A549 (cell line): ENCODE data around the gene SYMPK. TPM values are rescaled to one million over a fixed set of nuclear protein-coding genes. Genes with fewer than 3 reads are reported as not detected.

Source experiments
- ATAC-seq, 2 experiments: fragments of 200-7000 bp in 1 of 2; fragments of >200 bp in 1 of 2; cut with Nextera tagmentation in 1 of 2; cut with Tn5 transposase in 1 of 2; 3 replicates each; pipeline versions ENCODE4 v1.8.0 to v1.9.1; 2018 to 2020; ENCODE audit warnings: mild to moderate bottlenecking in 1 of 2, moderate library complexity in 1 of 2
- CTCF ChIA-PET: fragments of 300-600 bp; sonication (Branson Sonifier 250); formaldehyde crosslinking; extraction: SDS; loops from one replicate; lab custom pipeline; 2021; ENCODE audit warnings: antibody characterized with exemption, inconsistent platforms; lab: Yijun Ruan, JAX
- POLR2A ChIA-PET: fragments of 350-600 bp; formaldehyde crosslinking; extraction: SDS; loops from one replicate; lab custom pipeline; 2021; ENCODE audit warnings: antibody characterized with exemption, inconsistent platforms; lab: Yijun Ruan, JAX
- DNase-seq, 2 experiments: peaks; one replicate each; pipeline versions ENCODE4 v3.0.0 to v3.0.0-alpha.2; 2011 to 2016; ENCODE audit warnings: low read depth in 1 of 2, low spot score in 1 of 2
- FAIRE-seq: peaks from 2 replicates; lab custom pipeline; 2011; peaks lifted over from hg19 to GRCh38; lab: Jason Lieb, UNC
- H3K27ac ChIP-seq, 2 experiments: fragments of >200 bp; sonication (Bioruptor Twin); formaldehyde crosslinking; 3 replicates each; pipeline ENCODE4 v1.5.1; 2016 to 2017
- H3K4me1 ChIP-seq: fragments of >200 bp; sonication (Bioruptor Twin); formaldehyde crosslinking; 3 replicates; pipeline ENCODE4 v1.6.1; 2016
- H3K4me2 ChIP-seq: fragments of >200 bp; sonication (Bioruptor Twin); formaldehyde crosslinking; 3 replicates; pipeline ENCODE4 v1.6.1; 2016
- H3K4me3 ChIP-seq: fragments of >200 bp; sonication (Bioruptor Twin); formaldehyde crosslinking; 3 replicates; pipeline ENCODE4 v1.5.1; 2016
- H3K9me3 ChIP-seq: fragments of >200 bp; sonication (Bioruptor Twin); formaldehyde crosslinking; 3 replicates; pipeline ENCODE4 v1.6.1; 2016
- CEBPB ChIP-seq, 2 experiments: fragments of >200 bp in 1 of 2; sonication (Bioruptor Twin) in 1 of 2; formaldehyde crosslinking in 1 of 2; IDR thresholded peaks; 2 replicates each; pipeline ENCODE4 v1.6.1; 2012 to 2016
- CHD2 ChIP-seq: fragments of 150-350 bp; IDR thresholded peaks from 2 replicates; pipeline ENCODE4 v1.6.1; 2014; ENCODE audit warnings: low read length; ENCODE audit not compliant: partially characterized antibody
- EHF ChIP-seq: fragments of 250-450 bp; sonication (Bioruptor Pico); IDR thresholded peaks from 2 replicates; pipeline ENCODE4 v1.5.0; 2020; ENCODE audit warnings: mild to moderate bottlenecking
- EP300 ChIP-seq, 2 experiments: fragments of >200 bp; sonication (Bioruptor Twin); formaldehyde crosslinking; IDR thresholded peaks; 2 replicates in 1 of 2; 3 replicates in 1 of 2; pipeline ENCODE4 v1.6.1; 2016 to 2017
- ESRRA ChIP-seq: fragments of 150-350 bp; IDR thresholded peaks from 2 replicates; pipeline ENCODE4 v1.6.1; 2014; ENCODE audit warnings: mild to moderate bottlenecking, low read length, borderline replicate concordance
- FOSB ChIP-seq: fragments of 250-450 bp; sonication (Bioruptor Pico); IDR thresholded peaks from 2 replicates; pipeline ENCODE4 v1.5.0; 2020; ENCODE audit warnings: mild to moderate bottlenecking, moderate library complexity
- FOSL2 ChIP-seq, 2 experiments: fragments of 450-650 bp in 1 of 2; fragments of >200 bp in 1 of 2; sonication (Bioruptor Twin) in 1 of 2; formaldehyde crosslinking; IDR thresholded peaks; 2 replicates each; pipeline versions ENCODE4 v1.5.0 to v1.6.1; 2016 to 2020; ENCODE audit warnings: mild to moderate bottlenecking in 1 of 2, moderate library complexity in 1 of 2
- GATA3 ChIP-seq: IDR thresholded peaks from 2 replicates; pipeline ENCODE4 v1.6.1; 2012; ENCODE audit warnings: borderline replicate concordance
- HDAC2 ChIP-seq: fragments of 200-600 bp; sonication (generic); IDR thresholded peaks from 2 replicates; pipeline ENCODE4 v1.6.1; 2016
- HES2 ChIP-seq: fragments of >200 bp; sonication (Bioruptor Twin); formaldehyde crosslinking; IDR thresholded peaks from 2 replicates; pipeline ENCODE4 v1.6.1; 2016
- HOXA7 ChIP-seq: fragments of 250-450 bp; sonication (Bioruptor Pico); IDR thresholded peaks from 2 replicates; pipeline ENCODE4 v1.5.0; 2020; ENCODE audit warnings: mild to moderate bottlenecking, moderate library complexity
- HOXB5 ChIP-seq: fragments of 250-450 bp; sonication (Bioruptor Pico); IDR thresholded peaks from 2 replicates; pipeline ENCODE4 v1.5.0; 2020; ENCODE audit warnings: mild to moderate bottlenecking, moderate library complexity
- JUNB ChIP-seq: fragments of >200 bp; sonication (Bioruptor Twin); formaldehyde crosslinking; IDR thresholded peaks from 2 replicates; pipeline ENCODE4 v1.6.1; 2016
- KDM1A ChIP-seq: fragments of 200-600 bp; sonication (generic); IDR thresholded peaks from 2 replicates; pipeline ENCODE4 v1.6.1; 2016; ENCODE audit warnings: low read depth, mild to moderate bottlenecking
- MAFK ChIP-seq: fragments of 450-650 bp; IDR thresholded peaks from 2 replicates; pipeline ENCODE4 v1.6.1; 2014; ENCODE audit not compliant: partially characterized antibody
- MAZ ChIP-seq: fragments of 150-350 bp; IDR thresholded peaks from 2 replicates; pipeline ENCODE4 v1.6.1; 2014; ENCODE audit warnings: antibody characterized with exemption, low read depth, low read length, borderline replicate concordance
- MYC ChIP-seq: IDR thresholded peaks from 2 replicates; pipeline ENCODE4 v1.6.1; 2012; ENCODE audit warnings: mild to moderate bottlenecking, inconsistent platforms, low read length, improper control_type of control experiment, borderline replicate concordance
- NR3C1 ChIP-seq: fragments of >200 bp; sonication (Bioruptor Twin); formaldehyde crosslinking; IDR thresholded peaks from 3 replicates; pipeline ENCODE4 v1.6.1; 2017
- RAD21 ChIP-seq, 2 experiments: fragments of >200 bp in 1 of 2; sonication (Bioruptor Twin) in 1 of 2; formaldehyde crosslinking in 1 of 2; IDR thresholded peaks in 1 of 2; conservative IDR thresholded peaks in 1 of 2; 2 replicates in 1 of 2; 3 replicates in 1 of 2; pipeline ENCODE4 v1.6.1; 2012 to 2018; ENCODE audit warnings: inconsistent platforms in 1 of 2
- RCOR1 ChIP-seq: fragments of 150-350 bp; IDR thresholded peaks from 2 replicates; pipeline ENCODE4 v1.6.1; 2014; ENCODE audit warnings: antibody characterized with exemption, low read length, low read depth
- RFX5 ChIP-seq: fragments of 450-650 bp; IDR thresholded peaks from 2 replicates; pipeline ENCODE4 v1.7.1; 2014; ENCODE audit warnings: antibody characterized with exemption, mild to moderate bottlenecking, moderate library complexity
- SMC3 ChIP-seq: fragments of >200 bp; sonication (Bioruptor Twin); formaldehyde crosslinking; IDR thresholded peaks from 3 replicates; pipeline ENCODE4 v1.6.1; 2018; ENCODE audit warnings: inconsistent platforms
- SREBF2 ChIP-seq: fragments of 450-650 bp; IDR thresholded peaks from 2 replicates; pipeline ENCODE4 v1.6.1; 2014; ENCODE audit warnings: mild to moderate bottlenecking, moderate library complexity
- TP53 ChIP-seq: fragments of 250-450 bp; sonication (Bioruptor Pico); IDR thresholded peaks from 2 replicates; pipeline ENCODE4 v1.5.0; 2021; ENCODE audit warnings: mild to moderate bottlenecking, moderate library complexity
- ZNF302 ChIP-seq: fragments of 250-450 bp; sonication (Bioruptor Pico); IDR thresholded peaks from 2 replicates; pipeline ENCODE4 v1.9.0; 2021; ENCODE audit warnings: inconsistent platforms, mild to moderate bottlenecking, moderate library complexity
- ZSCAN20 ChIP-seq: fragments of 250-450 bp; sonication (Bioruptor Pico); IDR thresholded peaks from 2 replicates; pipeline ENCODE4 v1.8.0; 2022; ENCODE audit warnings: mild to moderate bottlenecking, moderate library complexity
- WGBS: methylation state at CpG from one replicate; pipeline ENCODE4 v1.1.6; 2017; ENCODE audit errors: missing lambda C conversion rate; 5-methylcytosine and 5-hydroxymethylcytosine counted together
- polyA plus RNA-seq, 4 experiments: library from polyadenylated mRNA; depleted of rRNA in 3 of 4; stranded (reverse); fragments of >200 nt; fragmentation: RNase III in 1 of 4; extraction: RNeasy Plus Mini Kit Qiagen cat#74134 plus additional on column Dnase treatment in 1 of 4; gene quantifications; 2 replicates in 3 of 4; 3 replicates in 1 of 4; pipeline ENCODE4 v1.2.3, GENCODE V29; 2011 to 2017
- TF ChIP-seq, protein P1 (sequence below): IDR thresholded peaks from 2 replicates; pipeline ENCODE4 v1.6.1; 2012

Gene SYMPK
- polyA plus RNA-seq, 2 of the 4 experiments (the other 2 are of a cell fraction), result 61.9 to 105 TPM

GRCh38 chr19:45852145-45852750, 10.7 kb downstream of the SYMPK start:
- CTCF ChIA-PET, result interaction anchor here (0.5 to 16.0 kb wide), 6 partner anchors 11 to 958 kb away, joined by 3 to 169 read pairs (median 4); partner anchors contain the start of genes FOXA3 and SYMPK
- DNase-seq, result no peak

DNA sequence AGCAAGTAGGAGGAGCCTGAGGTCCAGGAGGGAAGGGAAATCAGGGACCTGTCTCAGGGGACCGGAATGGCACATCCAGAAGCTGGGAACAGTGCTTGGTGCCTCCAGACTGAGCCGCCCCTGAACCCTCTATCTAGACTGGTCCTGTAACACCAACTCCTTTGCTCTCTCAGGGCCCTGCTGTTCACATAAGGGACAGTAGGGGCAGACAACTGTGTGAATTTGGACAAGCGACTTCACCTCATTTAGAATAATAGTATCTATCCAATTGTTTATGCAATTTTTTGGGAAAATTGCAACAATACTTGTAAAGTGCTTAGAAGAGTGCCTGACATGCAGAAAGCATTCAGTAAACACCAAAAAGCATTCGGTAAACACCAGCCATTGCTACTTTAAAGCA, 14.0 kb downstream of the SYMPK start:
- FAIRE-seq (no peak), ATAC-seq (peak; percentile 72 to 84), DNase-seq (peak; percentile 48 to 69)
- H3K27ac ChIP-seq, result no peak overlapping the region
- POLR2A ChIA-PET, result interaction anchor here (1.3 kb wide), 1 partner anchor 14 kb away, joined by 5 read pairs; no protein-coding TSS in a partner anchor
- CTCF ChIA-PET, result interaction anchor here (1.0 to 16.0 kb wide), 8 partner anchors 8 to 35 kb away, joined by 3 to 169 read pairs (median 6); partner anchors contain the start of genes FOXA3 and SYMPK
- TF ChIP-seq FOSB (no peak), HOXB5 (CRISPR knock-in tag) (no peak), HDAC2 (no peak), TP53 (no peak), FOSL2 (IDR thresholded peaks at IDR 0.05) (no peak), FOSL2 (CRISPR knock-in tag; IDR thresholded peaks at IDR 0.05) (no peak), HES2 (no peak), NR3C1 (no peak), CHD2 (no peak)
- TF ChIP-seq, protein P1, sequence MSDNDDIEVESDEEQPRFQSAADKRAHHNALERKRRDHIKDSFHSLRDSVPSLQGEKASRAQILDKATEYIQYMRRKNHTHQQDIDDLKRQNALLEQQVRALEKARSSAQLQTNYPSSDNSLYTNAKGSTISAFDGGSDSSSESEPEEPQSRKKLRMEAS, result no peak
- WGBS, result 83% methylated on average over 4 of the region's 4 CpGs
- H3K4me1 ChIP-seq, result no peaks in the 10 kb centered on the region
- H3K9me3 ChIP-seq, result no peaks in the 10 kb centered on the region
- H3K4me2 ChIP-seq, result no peak overlapping the region
- H3K4me3 ChIP-seq, result no peak overlapping the region

More at GRCh38 chr19:45852145-45852750, 10.7 kb downstream of the SYMPK start:
- no peaks in the 10 kb centered on the region for H3K9me3 ChIP-seq
- H3K4me1 ChIP-seq, result no peaks in the 10 kb centered on the region
- TF ChIP-seq RAD21 (conservative IDR thresholded peaks at IDR 0.05 in 1 of 2, IDR thresholded peaks at IDR 0.05 in 1 of 2) (no peak), GATA3 (no peak), ZSCAN20 (CRISPR knock-in tag) (no peak), ZNF302 (CRISPR knock-in tag) (no peak), ESRRA (no peak), JUNB (no peak), SMC3 (no peak), HOXA7 (CRISPR knock-in tag) (no peak), HOXB5 (CRISPR knock-in tag) (no peak), EP300 (IDR thresholded peaks at IDR 0.05) (no peak), TP53 (no peak), FOSB (no peak)
- peak; percentile 56 for FAIRE-seq
- H3K4me3 ChIP-seq, result no peak overlapping the region
- no peak for ATAC-seq
- WGBS, result 84% methylated on average over 10 of the region's 10 CpGs
- no peak overlapping the region for H3K4me2 ChIP-seq
- POLR2A ChIA-PET, result interaction anchor here (1.9 kb wide), 1 partner anchor 11 kb away, joined by 6 read pairs; the partner anchor contains the start of gene SYMPK
- H3K27ac ChIP-seq, result no peak overlapping the region

DNA sequence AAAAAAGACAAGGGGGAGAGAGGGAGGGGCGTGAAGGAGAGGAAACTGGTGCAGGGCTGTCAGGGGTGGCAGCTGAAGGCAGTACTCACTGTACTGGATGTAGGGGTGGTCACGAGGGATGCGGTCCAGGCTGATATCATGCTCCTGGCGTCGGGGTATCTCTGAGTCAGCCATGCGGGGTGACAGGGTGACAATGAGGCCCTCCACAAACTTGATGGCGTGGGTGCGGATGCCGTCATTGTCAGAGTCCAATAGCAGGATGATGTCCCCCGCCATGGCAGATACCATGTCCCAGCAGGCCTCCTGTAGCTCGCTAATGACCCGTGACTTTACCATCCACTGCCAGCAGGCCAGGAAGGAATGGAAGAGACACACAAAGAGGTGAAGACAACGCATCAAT, 15.3 kb downstream of the SYMPK start:
- Histone ChIP-seq H3K27ac (no peak overlapping the region), H3K4me3 (no peak overlapping the region), H3K9me3 (no peaks in the 10 kb centered on the region), H3K4me1 (no peaks in the 10 kb centered on the region), H3K4me2 (no peak overlapping the region)
- 94% methylated on average over 13 of the region's 13 CpGs for WGBS
- no peak for FAIRE-seq
- ChIA-PET POLR2A (no interaction called here), CTCF (interaction anchor here (0.6 to 16.0 kb wide), 6 partner anchors 11 to 49 kb away, joined by 3 to 169 read pairs (median 4); partner anchors contain the start of genes FOXA3 and SYMPK)
- no peak for DNase-seq
- no peak for ATAC-seq
- TF ChIP-seq MAZ (no peak), HOXB5 (CRISPR knock-in tag) (no peak), MAFK (no peak), MYC (no peak), RCOR1 (no peak), SREBF2 (no peak), EP300 (IDR thresholded peaks at IDR 0.05) (no peak), RAD21 (conservative IDR thresholded peaks at IDR 0.05 in 1 of 2, IDR thresholded peaks at IDR 0.05 in 1 of 2) (no peak), EHF (no peak), CEBPB (IDR thresholded peaks at IDR 0.05) (no peak), KDM1A (no peak), RFX5 (no peak)
- TF ChIP-seq, protein P1, result no peak
